Activated T-helper 1 cell treated with anti-CD3 and anti-CD28 coated beads, Interleukin-2, amount 50 U/mL, for 16 hours (primary cell): Measurements from ENCODE around the gene OR5M8.

Source experiments
- DNase-seq, 2 donors: peaks; one replicate each; pipeline ENCODE4 v3.0.0-alpha.2; 2020; ENCODE audit warnings: low read depth in 1 of 2, low spot score in 1 of 2

Gene OR5M8

DNA sequence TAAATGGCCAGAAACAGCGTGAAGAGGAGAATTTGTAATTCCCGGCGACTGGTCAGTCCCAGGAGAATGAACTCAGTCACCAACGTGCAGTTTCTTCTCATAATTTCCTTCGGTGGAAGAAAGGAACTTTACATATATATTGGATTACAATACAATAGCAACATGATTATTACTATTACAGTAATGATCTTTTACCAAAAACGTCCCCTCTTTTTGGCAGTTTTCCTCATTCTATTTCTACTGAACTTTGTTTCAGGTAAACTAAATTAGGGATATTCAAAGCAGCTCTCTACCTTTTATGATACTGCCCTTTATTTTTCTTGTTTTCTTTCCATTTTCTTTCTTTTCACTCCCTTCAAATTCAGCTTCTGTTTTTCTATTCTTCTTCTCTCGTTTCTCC is at the start of gene OR5M8:
TSS of gene OR5M8 (minus strand) at position 101 of the 400 bp plus-strand sequence. CDS start at position 101, 0 bp downstream.
- no peak for DNase-seq

DNA sequence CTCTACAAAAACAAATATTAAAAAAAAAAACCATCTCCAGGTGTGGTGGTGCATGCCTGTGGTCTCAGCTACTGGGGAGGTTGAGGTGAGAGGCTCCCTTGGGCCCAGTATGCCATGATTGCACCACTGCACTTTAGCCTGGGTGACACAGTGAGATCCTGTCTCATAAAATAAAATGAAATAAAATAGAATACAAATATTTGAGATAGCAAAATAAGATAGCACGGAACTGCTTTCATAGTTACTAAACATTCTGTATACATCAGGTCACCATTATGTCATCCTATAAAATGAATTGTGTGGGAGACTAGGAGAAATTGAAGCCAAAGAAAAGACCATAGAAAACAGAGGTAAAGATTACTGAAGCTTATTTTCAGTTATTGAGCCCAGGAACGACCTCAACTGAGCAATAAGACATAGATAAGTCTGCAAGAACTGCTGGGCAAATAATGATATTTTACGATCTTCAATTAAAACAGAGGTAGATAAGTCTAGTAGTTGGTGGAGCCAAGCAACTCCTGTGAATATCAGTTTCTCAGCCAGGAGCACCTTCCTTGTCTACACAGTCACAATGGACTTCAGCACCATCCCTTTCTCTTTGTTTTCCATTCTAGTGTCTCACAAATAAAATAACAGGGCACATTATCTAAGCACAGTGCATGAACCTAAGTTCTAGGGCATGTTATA is 42.0 kb upstream of the OR5M8 start:
- no peak for DNase-seq

DNA sequence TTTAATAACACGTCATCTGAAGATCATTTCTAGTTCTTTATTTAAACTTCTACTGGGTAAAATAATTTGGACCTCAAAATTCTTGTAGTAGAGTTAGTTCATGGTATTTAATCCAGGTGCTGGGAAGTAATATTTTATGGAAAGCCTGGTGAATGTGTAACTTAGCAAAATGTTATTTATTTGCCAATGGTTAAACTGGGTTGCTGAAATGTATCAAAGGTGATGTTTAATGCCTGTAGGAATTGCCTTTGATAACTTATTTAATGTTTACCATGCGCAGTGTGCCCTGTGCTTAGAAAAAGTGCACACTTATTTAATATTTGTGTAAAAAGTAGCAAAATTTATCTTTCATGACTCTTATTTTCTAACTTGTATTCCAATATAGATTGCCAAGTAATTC is 40.7 kb upstream of the OR5M8 start:
- no peak for DNase-seq

DNA sequence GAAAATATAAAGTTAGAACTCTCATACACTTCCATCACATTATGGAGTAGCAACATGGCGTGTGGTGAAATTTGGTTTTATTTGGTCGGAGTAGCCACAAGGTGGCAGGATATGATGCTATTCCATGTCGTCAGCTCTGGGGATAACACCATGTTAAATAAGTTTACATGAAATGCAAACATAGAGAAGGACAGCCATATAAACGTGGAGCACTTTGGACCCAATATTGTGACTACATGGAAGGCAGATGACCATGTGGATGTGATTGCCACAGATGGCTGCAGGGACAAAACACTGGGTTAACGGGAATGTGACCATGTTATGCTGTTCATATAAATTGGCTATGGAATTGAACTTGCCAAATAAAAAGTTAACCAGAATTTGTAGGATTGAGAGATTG is 30.8 kb upstream of the OR5M8 start:
- no peak for DNase-seq

DNA sequence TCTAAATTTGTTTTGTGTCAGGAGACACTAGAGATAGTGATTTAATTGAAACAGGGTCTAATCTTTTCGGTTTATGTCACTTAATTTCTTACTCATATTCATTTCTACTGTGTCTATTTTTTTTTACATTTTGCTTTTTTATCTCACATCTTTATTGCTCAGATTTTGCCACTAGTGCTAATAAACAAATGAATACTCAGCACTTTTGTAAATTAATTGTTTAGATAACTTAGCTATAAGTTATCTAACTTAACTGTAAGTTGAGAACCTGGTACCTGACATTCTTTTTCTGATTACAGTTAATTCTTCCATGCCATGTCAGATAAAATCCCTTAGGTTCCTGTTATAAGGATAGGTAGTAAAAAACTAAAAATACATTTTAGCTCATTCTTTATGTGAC is 22.1 kb upstream of the OR5M8 start:
- DNase-seq = no peak

DNA sequence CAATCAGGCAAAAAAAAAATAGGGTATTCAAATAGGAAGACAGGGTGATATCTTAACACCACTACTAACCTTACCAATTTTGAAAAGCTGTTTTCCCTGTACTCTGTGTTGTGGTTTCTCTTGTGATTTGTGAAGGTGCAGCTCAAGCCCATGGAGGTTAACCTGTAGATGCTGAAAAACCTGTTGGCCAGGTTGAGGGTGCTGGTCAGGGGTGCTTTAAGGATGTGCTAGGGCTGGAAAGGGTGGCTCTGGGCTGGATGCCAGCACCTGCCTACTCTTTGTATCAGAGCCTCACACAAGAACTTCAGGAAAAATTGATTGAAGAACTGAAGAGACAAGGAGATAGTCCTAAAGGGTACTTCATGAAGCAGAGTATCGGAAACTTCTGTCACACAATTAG is 18.3 kb upstream of the OR5M8 start:
- no peak for DNase-seq

DNA sequence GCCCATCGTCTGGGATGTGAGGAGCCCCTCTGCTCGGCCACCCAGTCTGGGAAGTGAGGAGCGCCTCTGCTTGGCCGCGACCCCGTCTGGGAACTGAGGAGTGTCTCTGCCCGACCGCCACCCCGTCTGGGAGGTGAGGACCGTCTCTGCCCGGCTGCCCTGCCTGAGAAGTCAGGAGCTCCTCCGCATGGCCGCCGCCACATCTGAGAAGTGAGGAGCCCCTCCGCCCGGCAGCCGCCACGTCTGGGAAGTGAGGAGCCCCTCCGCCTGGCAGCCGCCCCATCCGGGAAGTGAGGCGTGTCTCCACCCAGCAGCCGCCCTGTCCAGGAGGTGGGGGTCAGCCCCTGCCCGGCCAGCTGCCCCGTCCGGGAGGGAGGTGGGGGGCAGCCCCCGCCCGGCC is 5.8 kb upstream of the OR5M8 start:
- DNase-seq = no peak

DNA sequence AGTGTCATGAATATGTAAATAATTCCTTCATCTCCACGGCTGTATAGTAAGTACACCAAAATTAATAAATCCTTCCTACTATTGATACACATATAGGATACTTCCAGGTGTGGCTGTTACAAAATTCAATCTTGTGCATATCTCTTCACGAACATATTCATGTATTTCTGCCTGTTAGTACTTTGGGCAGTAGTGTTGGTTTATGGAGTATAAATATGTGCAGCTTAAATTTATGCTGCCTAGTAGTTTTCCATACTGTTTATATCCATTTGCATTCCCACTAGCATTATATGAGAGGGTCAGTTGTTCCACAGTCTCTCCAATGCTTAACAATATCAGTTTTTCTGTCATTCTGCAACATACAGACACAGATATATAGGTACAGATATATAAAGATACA is 3.9 kb upstream of the OR5M8 start:
- DNase-seq = no peak

DNA sequence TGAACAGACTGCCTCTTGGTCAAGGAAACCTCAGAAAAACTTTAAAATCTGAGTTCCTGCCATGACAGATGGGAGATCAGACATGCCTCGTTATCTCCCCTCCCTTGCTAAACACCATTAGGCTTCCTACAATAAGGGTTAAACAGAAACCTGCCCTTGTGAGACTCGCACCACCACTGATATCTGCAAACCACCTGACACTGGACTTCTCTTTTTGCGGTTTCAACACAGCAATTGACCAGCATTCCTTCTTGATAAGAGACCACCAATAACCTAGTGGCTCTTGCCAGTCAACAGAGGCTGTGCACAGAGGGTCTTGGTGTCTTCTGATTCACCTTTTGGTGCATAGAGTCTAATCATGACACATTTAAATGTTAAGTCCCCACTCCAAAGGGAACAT is 4.4 kb downstream of the OR5M8 start:
- no peak for DNase-seq

DNA sequence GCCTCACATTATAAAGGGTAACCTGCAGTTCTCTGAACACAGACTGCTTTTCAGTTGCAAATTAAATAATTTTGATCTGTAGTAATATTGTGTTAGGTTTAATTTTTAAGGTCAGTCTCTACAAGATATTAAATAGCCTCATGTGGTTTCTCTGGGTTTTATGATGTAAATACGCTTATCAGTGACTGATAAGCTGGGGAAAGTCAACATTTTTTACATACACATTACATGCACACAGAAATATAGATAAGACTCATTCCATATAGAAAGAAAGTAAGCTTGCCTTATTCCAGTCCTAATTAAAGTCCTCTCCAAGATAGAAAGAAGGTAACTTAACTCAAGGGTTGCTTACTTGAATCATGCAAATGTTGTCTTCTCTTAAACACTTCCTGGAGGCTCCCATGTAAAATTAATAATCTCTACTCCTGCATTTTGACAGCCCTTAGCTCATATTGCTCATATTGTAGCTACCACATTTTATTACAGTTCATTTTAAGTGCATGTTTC is 16.4 kb downstream of the OR5M8 start:
- DNase-seq = no peak

DNA sequence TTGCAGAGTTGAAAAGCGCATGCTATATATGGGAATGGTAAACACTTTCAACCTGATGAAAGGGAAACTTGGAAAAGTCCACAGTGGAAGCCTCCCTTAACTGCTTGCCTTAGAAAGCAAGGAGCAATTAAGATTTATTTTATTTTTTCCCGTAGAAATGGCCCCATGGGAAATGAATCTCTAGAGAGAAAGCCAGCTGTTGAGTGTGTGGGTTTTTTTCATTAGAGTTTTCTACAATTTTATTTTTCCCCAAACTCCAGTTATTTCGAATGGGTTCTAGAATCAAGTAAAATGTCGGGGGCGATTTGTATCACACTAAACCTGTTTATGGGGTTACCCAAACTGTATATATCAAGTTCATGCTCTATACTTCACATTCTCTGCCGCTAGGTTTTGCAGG is 17.9 kb downstream of the OR5M8 start, which contains the start of gene OR5M3:
TSS of gene OR5M3 (minus strand) at position 101 of the 400 bp plus-strand sequence. CDS start 2,855 bp downstream, outside the sequence.
- DNase-seq = no peak

DNA sequence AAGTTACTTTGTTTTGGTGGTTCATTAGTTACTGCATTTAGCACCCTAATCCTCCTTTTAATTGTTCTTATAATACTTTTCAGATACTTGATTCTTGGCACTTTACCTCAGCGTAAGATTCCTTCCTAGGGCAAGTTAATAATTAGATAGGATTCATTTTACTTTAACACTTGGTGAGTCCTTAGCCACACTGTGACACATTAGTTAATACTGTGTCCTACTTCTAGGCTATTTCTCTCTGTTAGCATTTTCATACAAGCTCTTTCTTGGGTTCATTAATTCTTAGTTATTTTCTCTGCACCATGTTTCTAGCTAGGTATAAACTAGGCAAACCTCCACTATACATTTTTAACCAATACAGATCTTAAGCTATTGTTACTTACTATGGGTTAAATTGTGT is 34.1 kb downstream of the OR5M8 start:
- no peak for DNase-seq

DNA sequence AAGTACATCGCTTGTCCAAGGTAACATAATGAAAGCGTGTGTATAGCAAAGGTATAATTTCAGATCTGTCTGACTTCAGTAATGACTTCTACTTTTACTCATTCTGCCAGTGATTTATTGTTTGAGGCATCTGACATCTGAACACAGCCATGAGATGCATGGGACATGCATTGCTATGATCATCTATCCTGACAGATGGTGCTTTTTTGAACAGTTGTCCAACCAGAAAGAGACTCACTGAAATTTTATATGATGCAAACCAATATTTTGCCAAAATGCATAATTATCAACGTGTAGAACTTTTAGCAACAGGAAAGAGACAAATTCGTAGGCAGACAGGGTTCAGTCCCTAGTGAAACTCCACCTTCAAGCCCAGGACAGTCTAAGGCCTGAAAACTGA is 37.6 kb downstream of the OR5M8 start:
- DNase-seq = no peak
